ENCODE results near the gene CCDC33. TPM values are rescaled to one million over a fixed set of nuclear protein-coding genes. Genes with fewer than 3 reads are reported as not detected.

Gene CCDC33
- total and polyA plus RNA-seq, 2 donors (not counting 1 experiment from before 2014, with no cell fraction given): not detected

DNA sequence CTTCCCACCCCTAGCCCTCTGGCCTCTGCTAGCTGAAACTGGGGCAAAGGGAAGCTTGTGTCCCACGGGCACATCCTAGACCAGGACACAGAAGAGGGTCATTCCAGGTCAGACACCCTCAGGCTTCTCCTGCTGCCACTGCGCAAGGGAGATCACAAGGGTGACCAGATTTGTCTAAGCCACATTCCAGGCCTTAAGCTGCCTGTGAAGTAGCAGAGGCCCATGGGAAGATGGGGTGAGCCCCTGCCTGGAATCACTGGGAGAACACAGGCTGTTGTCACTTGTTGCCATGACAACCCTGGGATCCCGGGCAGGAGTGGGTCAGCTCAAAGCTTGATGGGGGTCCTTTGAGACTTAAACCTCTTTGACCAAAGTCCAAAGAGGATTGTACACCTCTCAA lies 44.3 kb upstream of the CCDC33 start:
- H3K4me3 ChIP-seq (ENCODE audit: control extremely low read depth in 1 of 5, extremely low read depth in 1 of 5, insufficient read depth in 1 of 5, low read depth in 2 of 5, low read length in 4 of 5): no peak overlapping the region
- Mint-ChIP-seq H3K4me1 (no peaks in the 10 kb centered on the region), H3K9me3 (ENCODE audit: insufficient read depth) (no peaks in the 10 kb centered on the region), H3K4me3 (no peak overlapping the region), H3K27me3 (peaks cover 4% of the 10 kb centered on the region), H3K27ac (no peak overlapping the region)
- WGBS (ENCODE audit: insufficient coverage): 81% methylated on average over 3 of the region's 3 CpGs
- H3K79me2 ChIP-seq (ENCODE audit: control insufficient read depth, insufficient read depth, low read length): no peaks in the 10 kb centered on the region
- no peak for TF ChIP-seq EZH2 (IDR thresholded peaks at IDR 0.05; ENCODE audit: borderline replicate concordance, insufficient read depth, low read depth, low read length, poor library complexity, severe bottlenecking)
- TF ChIP-seq, protein P1, sequence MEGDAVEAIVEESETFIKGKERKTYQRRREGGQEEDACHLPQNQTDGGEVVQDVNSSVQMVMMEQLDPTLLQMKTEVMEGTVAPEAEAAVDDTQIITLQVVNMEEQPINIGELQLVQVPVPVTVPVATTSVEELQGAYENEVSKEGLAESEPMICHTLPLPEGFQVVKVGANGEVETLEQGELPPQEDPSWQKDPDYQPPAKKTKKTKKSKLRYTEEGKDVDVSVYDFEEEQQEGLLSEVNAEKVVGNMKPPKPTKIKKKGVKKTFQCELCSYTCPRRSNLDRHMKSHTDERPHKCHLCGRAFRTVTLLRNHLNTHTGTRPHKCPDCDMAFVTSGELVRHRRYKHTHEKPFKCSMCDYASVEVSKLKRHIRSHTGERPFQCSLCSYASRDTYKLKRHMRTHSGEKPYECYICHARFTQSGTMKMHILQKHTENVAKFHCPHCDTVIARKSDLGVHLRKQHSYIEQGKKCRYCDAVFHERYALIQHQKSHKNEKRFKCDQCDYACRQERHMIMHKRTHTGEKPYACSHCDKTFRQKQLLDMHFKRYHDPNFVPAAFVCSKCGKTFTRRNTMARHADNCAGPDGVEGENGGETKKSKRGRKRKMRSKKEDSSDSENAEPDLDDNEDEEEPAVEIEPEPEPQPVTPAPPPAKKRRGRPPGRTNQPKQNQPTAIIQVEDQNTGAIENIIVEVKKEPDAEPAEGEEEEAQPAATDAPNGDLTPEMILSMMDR (IDR thresholded peaks at IDR 0.05): no peak
- no peaks in the 10 kb centered on the region for H3K36me3 ChIP-seq (replicated peaks in 1 of 2; ENCODE audit: control extremely low read depth in 1 of 2, control insufficient read depth in 1 of 2, extremely low read depth in 1 of 2, insufficient read depth in 2 of 2, low read length in 1 of 2)
- no peak overlapping the region for H3K27ac ChIP-seq (ENCODE audit: low read length in 2 of 2)
- no peak for ATAC-seq (ENCODE audit: low read depth)
- DNase-seq: no peak
- ChIA-PET POLR2A (no interaction called here), CTCF (interaction anchor here (0.6 to 0.9 kb wide), 2 partner anchors 8 to 93 kb away, joined by 3 read pairs; no protein-coding TSS in a partner anchor)
- H3K9ac ChIP-seq (ENCODE audit: low read length): no peak overlapping the region
- H4K20me1 ChIP-seq (ENCODE audit: control insufficient read depth, insufficient read depth, low read length, poor library complexity, severe bottlenecking): no peaks in the 10 kb centered on the region
- no peaks in the 10 kb centered on the region for H3K4me1 ChIP-seq (ENCODE audit: control insufficient read depth in 2 of 2, insufficient read depth in 2 of 2, low read length in 2 of 2)
- intact Hi-C loops (cut with micrococcal nuclease): no loop called here
- peaks cover 0 to 5% (median 0%) of the 10 kb centered on the region in 4 experiments for H3K27me3 ChIP-seq (replicated peaks in 1 of 4; ENCODE audit: control extremely low read depth in 1 of 4, control insufficient read depth in 3 of 4, insufficient read depth in 4 of 4, low read length in 3 of 4)
- H2AFZ ChIP-seq (ENCODE audit: insufficient read depth, low read depth, low read length, poor library complexity, severe bottlenecking): no peak overlapping the region
- H3K4me2 ChIP-seq (replicated peaks; ENCODE audit: low read depth, low read length, poor library complexity, severe bottlenecking): no peak overlapping the region
- H3K9me3 ChIP-seq (ENCODE audit: control extremely low read depth in 1 of 3, control insufficient read depth in 2 of 3, insufficient read depth in 1 of 3, low read length in 2 of 3): no peaks in the 10 kb centered on the region

- intact Hi-C loops (cut with micrococcal nuclease): no loop called here
- CTCF ChIA-PET: no interaction called here
- Histone ChIP-seq H3K27me3 (replicated peaks in 1 of 4; ENCODE audit: control extremely low read depth in 1 of 4, control insufficient read depth in 3 of 4, insufficient read depth in 4 of 4, low read length in 3 of 4) (peaks cover 0 to 5% (median 0%) of the 10 kb centered on the region in 4 experiments), H3K79me2 (ENCODE audit: control insufficient read depth, insufficient read depth, low read length) (no peaks in the 10 kb centered on the region), H4K20me1 (ENCODE audit: control insufficient read depth, insufficient read depth, low read length, poor library complexity, severe bottlenecking) (no peaks in the 10 kb centered on the region), H3K9ac (ENCODE audit: low read length) (no peak overlapping the region), H3K4me3 (ENCODE audit: control extremely low read depth in 1 of 5, extremely low read depth in 1 of 5, insufficient read depth in 1 of 5, low read depth in 2 of 5, low read length in 4 of 5) (no peak overlapping the region), H3K36me3 (replicated peaks in 1 of 2; ENCODE audit: control extremely low read depth in 1 of 2, control insufficient read depth in 1 of 2, extremely low read depth in 1 of 2, insufficient read depth in 2 of 2, low read length in 1 of 2) (no peaks in the 10 kb centered on the region), H3K4me1 (ENCODE audit: control insufficient read depth in 2 of 2, insufficient read depth in 2 of 2, low read length in 2 of 2) (no peaks in the 10 kb centered on the region), H3K9me3 (ENCODE audit: control extremely low read depth in 1 of 3, control insufficient read depth in 2 of 3, insufficient read depth in 1 of 3, low read length in 2 of 3) (no peaks in the 10 kb centered on the region), H2AFZ (ENCODE audit: insufficient read depth, low read depth, low read length, poor library complexity, severe bottlenecking) (no peak overlapping the region), H3K4me2 (replicated peaks; ENCODE audit: low read depth, low read length, poor library complexity, severe bottlenecking) (no peak overlapping the region), H3K27ac (ENCODE audit: low read length in 2 of 2) (no peak overlapping the region)
- Mint-ChIP-seq H3K4me1 (no peaks in the 10 kb centered on the region), H3K27me3 (peaks cover 4% of the 10 kb centered on the region), H3K9me3 (ENCODE audit: insufficient read depth) (no peaks in the 10 kb centered on the region), H3K27ac (no peak overlapping the region), H3K4me3 (no peak overlapping the region)
- TF ChIP-seq, protein P1 (IDR thresholded peaks at IDR 0.05): no peak
- TF ChIP-seq EZH2 (IDR thresholded peaks at IDR 0.05; ENCODE audit: borderline replicate concordance, insufficient read depth, low read depth, low read length, poor library complexity, severe bottlenecking): no peak
- 72% methylated on average over 3 of the region's 5 CpGs for WGBS (ENCODE audit: insufficient coverage)
- POLR2A ChIA-PET: no interaction called here
- DNase-seq (no peak), ATAC-seq (ENCODE audit: low read depth) (no peak)
These were observed 43.4 kb upstream of the CCDC33 start for GRCh38 chr15:74192751-74193150.
